H1 (cell line): ENCODE results near the gene ARHGAP12. TPM values are rescaled to one million over a fixed set of nuclear protein-coding genes. Genes with fewer than 3 reads are reported as not detected.

Source experiments
- EP300 ChIP-seq, 2 experiments: IDR thresholded peaks; 1 replicate in 1 of 2; 2 replicates in 1 of 2; pipeline ENCODE4 v1.6.1; 2011 to 2012; ENCODE audit warnings: low read depth in 2 of 2, low read length in 2 of 2, mild to moderate bottlenecking in 2 of 2, borderline replicate concordance in 1 of 2, inconsistent platforms in 1 of 2, moderate library complexity in 1 of 2
- FOSL1 ChIP-seq: IDR thresholded peaks from 2 replicates; pipeline ENCODE4 v1.6.1; 2011; ENCODE audit warnings: mild to moderate bottlenecking, low read depth, low read length, moderate library complexity; ENCODE audit not compliant: insufficient read depth
- polyA plus RNA-seq, 7 experiments: library from polyadenylated mRNA; depleted of rRNA in 3 of 7; stranded (reverse) in 5 of 7; unstranded in 2 of 7; fragments of >200 nt in 5 of 7; fragments of 200-250 nt in 2 of 7; gene quantifications; 1 replicate in 5 of 7; 2 replicates in 1 of 7; 4 replicates in 1 of 7; pipeline versions ENCODE4 v1.2.1 to v1.2.3, GENCODE V29; 2011 to 2013; ENCODE audit warnings: missing spikeins in 2 of 7, mixed read lengths in 2 of 7
- total RNA-seq: library from RNA; stranded (reverse); fragmentation: NEBNext Ultra II Directional; extraction: Animal tissue kit (Norgen Biotek cat#: 25700); gene quantifications from 2 replicates; pipeline ENCODE4 v1.2.1, GENCODE V29; 2021

Gene ARHGAP12
- total and polyA plus RNA-seq, 2 of the 8 experiments (the other 6 are each of a cell fraction or from before 2014, with no cell fraction given), result 10.1 to 39.0 TPM

GRCh38 chr10:31953480-31953879 lies 24.8 kb upstream of the ARHGAP12 start (continued):
- TF ChIP-seq FOSL1 (no peak), EP300 (IDR thresholded peaks at IDR 0.05; ENCODE audit: borderline replicate concordance in 1 of 2, low read depth in 2 of 2, low read length in 2 of 2) (no peak)
